DOHH2 (cell line): Measurements from ENCODE around the gene CD28.

Experiments used
- H3F3A ChIP-seq: fragments of 200-600 bp; sonication (generic), shearing (Covaris generic); 2 replicates; pipeline ENCODE4 v1.6.0; 2016; ENCODE audit warnings: antibody characterized with exemption, mild to moderate bottlenecking; ENCODE audit not compliant: control insufficient read depth, insufficient read depth
- H3K27ac ChIP-seq: fragments of 200-600 bp; sonication (generic); 2 replicates; pipeline ENCODE4 v1.5.1; 2014; ENCODE audit warnings: low read depth, mild to moderate bottlenecking, low read length, moderate library complexity
- H3K27me3 ChIP-seq: fragments of 200-600 bp; sonication (generic); 2 replicates; pipeline ENCODE4 v1.6.1; 2014; ENCODE audit warnings: mild to moderate bottlenecking, low read length, mixed read lengths; ENCODE audit not compliant: control insufficient read depth
- H3K36me3 ChIP-seq: fragments of 200-600 bp; sonication (generic); 2 replicates; pipeline ENCODE4 v1.6.1; 2014; ENCODE audit warnings: mild to moderate bottlenecking, low read length, moderate library complexity, mixed read lengths; ENCODE audit not compliant: control insufficient read depth
- H3K4me1 ChIP-seq: fragments of 200-600 bp; sonication (generic); 2 replicates; pipeline ENCODE4 v1.6.1; 2014; ENCODE audit warnings: mild to moderate bottlenecking, low read length, mixed read lengths; ENCODE audit not compliant: control insufficient read depth
- H3K4me2 ChIP-seq: fragments of 200-600 bp; sonication (generic); 2 replicates; pipeline ENCODE4 v1.6.0; 2014; ENCODE audit warnings: mild to moderate bottlenecking, low read length, moderate library complexity
- H3K4me3 ChIP-seq: fragments of 200-600 bp; sonication (generic); 2 replicates; pipeline ENCODE4 v1.5.1; 2014; ENCODE audit warnings: mild to moderate bottlenecking, low read length, mixed read lengths
- H3K79me2 ChIP-seq: fragments of 200-600 bp; sonication (generic); 2 replicates; pipeline ENCODE4 v1.6.1; 2014; ENCODE audit warnings: mild to moderate bottlenecking, low read length, mixed read lengths; ENCODE audit not compliant: control insufficient read depth
- H3K9me2 ChIP-seq: fragments of 200-600 bp; sonication (generic); replicated peaks from 2 replicates; pipeline ENCODE4 v1.6.1; 2014; ENCODE audit warnings: mild to moderate bottlenecking, low read length, mixed read lengths; ENCODE audit not compliant: control insufficient read depth
- H3K9me3 ChIP-seq: fragments of 200-600 bp; sonication (generic); 2 replicates; pipeline ENCODE4 v1.6.1; 2014; ENCODE audit warnings: antibody characterized with exemption, low read length, mixed read lengths; ENCODE audit not compliant: control insufficient read depth, insufficient read depth
- H4K20me1 ChIP-seq: fragments of 200-600 bp; sonication (generic); 2 replicates; pipeline ENCODE4 v1.6.0; 2014; ENCODE audit warnings: low read depth, mild to moderate bottlenecking, antibody characterized with exemption, low read length, moderate library complexity; ENCODE audit not compliant: control insufficient read depth, insufficient read depth
- CTCF ChIP-seq: fragments of 200-600 bp; sonication (generic); IDR thresholded peaks from one replicate; pipeline ENCODE4 v1.5.1; 2014; ENCODE audit warnings: antibody characterized with exemption, mild to moderate bottlenecking, low read depth, low read length; ENCODE audit not compliant: poor library complexity, severe bottlenecking
- EZH2phosphoT487 ChIP-seq: fragments of 200-600 bp; sonication (generic); IDR thresholded peaks from 2 replicates; pipeline ENCODE4 v1.6.1; 2017; ENCODE audit warnings: borderline replicate concordance, mild to moderate bottlenecking, antibody characterized with exemption, low read length, moderate library complexity, mixed read lengths

Gene CD28

GRCh38 chr2:203687165-203687564, 19.3 kb upstream of the CD28 start:
- Histone ChIP-seq H3F3A (no peaks in the 10 kb centered on the region), H3K9me2 (no peaks in the 10 kb centered on the region), H3K9me3 (no peaks in the 10 kb centered on the region), H3K4me3 (no peak overlapping the region), H3K27ac (no peak overlapping the region), H3K36me3 (no peaks in the 10 kb centered on the region), H4K20me1 (peaks cover 15% of the 10 kb centered on the region; the same call in 1 of the 2 replicates), H3K4me1 (peaks cover 25% of the 10 kb centered on the region), H3K79me2 (no peaks in the 10 kb centered on the region), H3K27me3 (peaks cover 88% of the 10 kb centered on the region), H3K4me2 (no peak overlapping the region)
- TF ChIP-seq EZH2phosphoT487 (no peak), CTCF (no peak)

- Histone ChIP-seq H3K9me2 (no peaks in the 10 kb centered on the region), H3F3A (no peaks in the 10 kb centered on the region), H3K36me3 (no peaks in the 10 kb centered on the region), H3K4me2 (peak overlapping the region; percentile 69), H3K9me3 (no peaks in the 10 kb centered on the region), H3K27ac (no peak overlapping the region), H3K4me3 (peak overlapping the region; percentile 46), H4K20me1 (peaks cover 19% of the 10 kb centered on the region; the same call in 1 of the 2 replicates), H3K27me3 (peaks cover 85% of the 10 kb centered on the region), H3K79me2 (no peaks in the 10 kb centered on the region), H3K4me1 (peaks cover 25% of the 10 kb centered on the region)
- peak; percentile 58; the same call in 1 of the 2 replicates for TF ChIP-seq EZH2phosphoT487
- TF ChIP-seq CTCF: no peak
Measured at GRCh38 chr2:203688798-203689197, 17.6 kb upstream of the CD28 start.

- Histone ChIP-seq H3K4me3 (peak overlapping the region; percentile 46), H3K79me2 (no peaks in the 10 kb centered on the region), H3K36me3 (no peaks in the 10 kb centered on the region), H3K4me2 (peak overlapping the region; percentile 69), H3K27me3 (peaks cover 85% of the 10 kb centered on the region), H3F3A (no peaks in the 10 kb centered on the region), H3K9me3 (no peaks in the 10 kb centered on the region), H3K4me1 (peaks cover 25% of the 10 kb centered on the region), H3K27ac (no peak overlapping the region), H4K20me1 (peaks cover 19% of the 10 kb centered on the region; the same call in 1 of the 2 replicates), H3K9me2 (no peaks in the 10 kb centered on the region)
- TF ChIP-seq CTCF: no peak
Measured at GRCh38 chr2:203689426-203690116, 16.9 kb upstream of the CD28 start.
